Right atrium auricular region (tissue), 2 donors: Measurements from ENCODE around the gene YARS1. TPM values are rescaled to one million over a fixed set of nuclear protein-coding genes. Genes with fewer than 3 reads are reported as not detected.
A peak's percentile ranks its signal among the peaks of the same experiment; 100 is the strongest.

ENCODE experiments used
- DNase-seq: peaks from one replicate; pipeline ENCODE4 v3.0.0-alpha.2; 2019; ENCODE audit warnings: low spot score
- H3K27ac ChIP-seq, 2 donors: fragments of 200-600 bp; sonication (generic); 1 replicate in 1 of 2; 2 replicates in 1 of 2; pipeline ENCODE4 v1.5.1; 2016 to 2019
- H3K27me3 ChIP-seq, 2 donors: fragments of 200-600 bp; sonication (generic); one replicate each; pipeline versions ENCODE4 v1.5.1 to v1.6.0; 2017 to 2019
- H3K36me3 ChIP-seq: fragments of 200-600 bp; sonication (generic); one replicate; pipeline ENCODE4 v1.5.1; 2016
- H3K4me1 ChIP-seq, 2 donors: fragments of 200-600 bp; sonication (generic); one replicate each; pipeline versions ENCODE4 v1.5.1 to v1.6.0; 2017 to 2019
- H3K4me3 ChIP-seq, 2 donors: fragments of 200-600 bp; sonication (generic); 1 replicate in 1 of 2; 2 replicates in 1 of 2; pipeline ENCODE4 v1.5.1; 2017 to 2019; ENCODE audit warnings: mild to moderate bottlenecking in 1 of 2, moderate library complexity in 1 of 2
- H3K9me3 ChIP-seq, 2 donors: fragments of 200-600 bp; sonication (generic); one replicate each; pipeline ENCODE4 v1.5.1; 2019
- CTCF ChIP-seq, 2 donors: fragments of 200-600 bp; sonication (generic); IDR thresholded peaks; one replicate each; pipeline ENCODE4 v1.5.1; 2019; ENCODE audit warnings: antibody characterized with exemption in 2 of 2
- total RNA-seq, 2 donors: library from RNA; depleted of rRNA; stranded (reverse); fragments of >200 nt; gene quantifications; one replicate each; pipeline ENCODE4 v1.1.0, GENCODE V29; 2016

YARS1 gene
- total RNA-seq, 2 donors from 2014 or later: 23.3 to 33.1 TPM

- Histone ChIP-seq H3K36me3 (peaks cover 31% of the 10 kb centered on the region), H3K27me3 (no peaks in the 10 kb centered on the region), H3K27ac (no peak overlapping the region), H3K4me3 (no peak overlapping the region), H3K4me1 (peaks cover 0 to 8% of the 10 kb centered on the region in 2 donors), H3K9me3 (no peaks in the 10 kb centered on the region)
- TF ChIP-seq CTCF (IDR thresholded peaks at IDR 0.05): peak; percentile 81 to 95
- DNase-seq: peak; percentile 86
Observed at GRCh38 chr1:32773018-32773763, 44.0 kb downstream of the YARS1 start.

- no peak for DNase-seq
- Histone ChIP-seq H3K4me3 (no peak overlapping the region), H3K36me3 (peaks cover 24% of the 10 kb centered on the region), H3K4me1 (peaks cover 0 to 15% of the 10 kb centered on the region in 2 donors), H3K27ac (no peak overlapping the region), H3K27me3 (no peaks in the 10 kb centered on the region), H3K9me3 (no peaks in the 10 kb centered on the region)
- TF ChIP-seq CTCF (IDR thresholded peaks at IDR 0.05): no peak
Observed at GRCh38 chr1:32772281-32773017, 44.7 kb downstream of the YARS1 start.

- H3K27me3 ChIP-seq: no peaks in the 10 kb centered on the region
- no peak overlapping the region for H3K27ac ChIP-seq
- no peak overlapping the region for H3K4me3 ChIP-seq
- DNase-seq: no peak
- H3K9me3 ChIP-seq: no peaks in the 10 kb centered on the region
- peaks cover 0 to 22% of the 10 kb centered on the region in 2 donors for H3K4me1 ChIP-seq
- no peak for TF ChIP-seq CTCF (IDR thresholded peaks at IDR 0.05)
- H3K36me3 ChIP-seq: peaks cover 20% of the 10 kb centered on the region
Observed at GRCh38 chr1:32771561-32772280, 45.4 kb downstream of the YARS1 start.

GRCh38 chr1:32770741-32771548 is 46.2 kb downstream of the YARS1 start:
- Histone ChIP-seq H3K27ac (no peak overlapping the region), H3K36me3 (peaks cover 13% of the 10 kb centered on the region), H3K4me1 (peaks cover 0 to 26% of the 10 kb centered on the region in 2 donors), H3K9me3 (no peaks in the 10 kb centered on the region), H3K4me3 (no peak overlapping the region), H3K27me3 (no peaks in the 10 kb centered on the region)
- no peak for TF ChIP-seq CTCF (IDR thresholded peaks at IDR 0.05)
- DNase-seq: no peak

- Histone ChIP-seq H3K36me3 (peaks cover 6% of the 10 kb centered on the region), H3K4me1 (peaks cover 0 to 26% of the 10 kb centered on the region in 2 donors)
Observed at GRCh38 chr1:32770221-32770731, 46.9 kb downstream of the YARS1 start.

More at GRCh38 chr1:32770221-32770731, 46.9 kb downstream of the YARS1 start:
- no peak overlapping the region for H3K27ac ChIP-seq
- no peak for TF ChIP-seq CTCF (IDR thresholded peaks at IDR 0.05)
- no peak for DNase-seq
- no peak overlapping the region for H3K4me3 ChIP-seq
- no peaks in the 10 kb centered on the region for H3K9me3 ChIP-seq
- H3K27me3 ChIP-seq: no peaks in the 10 kb centered on the region
